Gastrocnemius medialis (tissue), 4 donors: Measurements from ENCODE around the gene PARN. TPM values are rescaled to one million over a fixed set of nuclear protein-coding genes. Genes with fewer than 3 reads are reported as not detected.
A peak's percentile ranks its signal among the peaks of the same experiment; 100 is the strongest.
"Not testable (repeated sequence)": the region's sequence is repeated elsewhere in the genome, so short reads cannot be mapped to it uniquely, and the experiment has no call there.

Experiments
- ATAC-seq, 2 donors: fragments of 150-250 bp; one replicate each; pipeline ENCODE4 v1.9.1; 2016
- DNase-seq, 2 donors: peaks; one replicate each; pipeline ENCODE4 v3.0.0-alpha.2; 2019
- H3K27ac ChIP-seq, 4 donors: fragments of 200-600 bp; sonication (generic); 1 replicate in 1 of 4; 2 replicates in 3 of 4; pipeline ENCODE4 v1.5.1; 2016 to 2018; ENCODE audit warnings: mild to moderate bottlenecking in 2 of 4, moderate library complexity in 1 of 4
- H3K27me3 ChIP-seq, 3 donors: fragments of 200-600 bp; sonication (generic) in 2 of 3; 1 replicate in 1 of 3; 2 replicates in 2 of 3; pipeline versions ENCODE4 v1.5.1 to v1.6.0; 2016 to 2019; ENCODE audit warnings: mild to moderate bottlenecking in 1 of 3, moderate library complexity in 1 of 3
- H3K36me3 ChIP-seq, 2 donors: fragments of 200-600 bp; sonication (generic) in 1 of 2; one replicate each; pipeline ENCODE4 v1.5.1; 2017 to 2018
- H3K4me1 ChIP-seq, 2 donors: fragments of 200-600 bp; sonication (generic) in 1 of 2; one replicate each; pipeline ENCODE4 v1.5.1; 2016 to 2017; ENCODE audit warnings: mild to moderate bottlenecking in 2 of 2
- H3K4me3 ChIP-seq, 4 donors: fragments of 200-600 bp; sonication (generic) in 3 of 4; 1 replicate in 1 of 4; 2 replicates in 3 of 4; pipeline ENCODE4 v1.5.1; 2016 to 2019; ENCODE audit warnings: mild to moderate bottlenecking in 2 of 4
- H3K9me3 ChIP-seq, 3 donors: fragments of 200-600 bp; sonication (generic) in 2 of 3; 1 replicate in 1 of 3; 2 replicates in 2 of 3; pipeline ENCODE4 v1.5.1; 2016 to 2019
- POLR2A ChIP-seq, 2 donors: fragments of 450-650 bp; IDR thresholded peaks; one replicate each; pipeline ENCODE4 v1.6.1; 2017; ENCODE audit warnings: antibody characterized with exemption in 2 of 2, mild to moderate bottlenecking in 2 of 2, moderate library complexity in 2 of 2
- in situ Hi-C, 4 donors: fragments of 200-750 bp; cut with MboI; loops; one replicate each; pipeline versions ENCODE4 v1.15.0 to v1.8.0; 2017; ENCODE audit warnings: low sequenced_read_pairs in 4 of 4
- intact Hi-C: fragments of 100-400 bp; cut with DNase I; formaldehyde crosslinking; loops from one replicate; pipeline ENCODE4 v1.15.1; 2023; ENCODE audit warnings: low total_unique reads
- total RNA-seq, 4 donors: library from RNA; depleted of rRNA; stranded (reverse); fragments of >200 nt; gene quantifications; one replicate each; pipeline versions ENCODE4 v1.1.0 to v1.2.3, GENCODE V29; 2016
- TF ChIP-seq, protein P1 (sequence below), 5 experiments: fragments of 450-650 bp in 3 of 5; fragments of 200-600 bp in 2 of 5; sonication (generic) in 2 of 5; IDR thresholded peaks in 4 of 5; conservative IDR thresholded peaks in 1 of 5; 1 replicate in 4 of 5; 2 replicates in 1 of 5; pipeline ENCODE4 v1.5.1; 2016 to 2019; ENCODE audit warnings: antibody characterized with exemption in 5 of 5, mild to moderate bottlenecking in 3 of 5, moderate library complexity in 3 of 5

PARN gene
- total RNA-seq, 4 donors from 2014 or later: 18.8 to 44.9 (median 31.2) TPM

DNA sequence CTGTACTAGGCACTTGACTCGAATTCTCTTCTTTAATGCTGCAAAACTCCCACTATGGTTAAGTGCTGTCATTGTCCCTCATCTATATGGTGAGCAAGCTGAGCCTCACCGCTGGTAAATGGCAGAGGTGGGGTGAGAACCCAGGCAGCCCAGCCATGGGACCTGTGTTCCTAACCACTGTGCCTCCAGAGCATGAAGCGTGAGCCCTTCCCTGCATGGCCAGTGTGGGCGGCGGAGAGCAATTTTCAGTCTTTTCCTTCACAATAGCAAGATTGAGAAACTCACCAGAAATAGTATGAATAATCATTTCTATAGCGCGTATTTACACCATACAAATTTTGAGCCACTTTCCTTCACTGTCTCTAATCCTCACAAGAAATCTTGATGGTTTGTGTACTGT, 11.9 kb upstream of the PARN start:
- Histone ChIP-seq H3K27me3 (no peaks in the 10 kb centered on the region), H3K4me1 (peaks cover 8 to 16% of the 10 kb centered on the region in 2 donors), H3K9me3 (no peaks in the 10 kb centered on the region), H3K27ac (no peak overlapping the region), H3K4me3 (no peak overlapping the region), H3K36me3 (peaks cover 4 to 34% of the 10 kb centered on the region in 2 donors)
- ATAC-seq (no peak), DNase-seq (no peak)
- in situ Hi-C loops: no loop called here
- TF ChIP-seq, protein P1, sequence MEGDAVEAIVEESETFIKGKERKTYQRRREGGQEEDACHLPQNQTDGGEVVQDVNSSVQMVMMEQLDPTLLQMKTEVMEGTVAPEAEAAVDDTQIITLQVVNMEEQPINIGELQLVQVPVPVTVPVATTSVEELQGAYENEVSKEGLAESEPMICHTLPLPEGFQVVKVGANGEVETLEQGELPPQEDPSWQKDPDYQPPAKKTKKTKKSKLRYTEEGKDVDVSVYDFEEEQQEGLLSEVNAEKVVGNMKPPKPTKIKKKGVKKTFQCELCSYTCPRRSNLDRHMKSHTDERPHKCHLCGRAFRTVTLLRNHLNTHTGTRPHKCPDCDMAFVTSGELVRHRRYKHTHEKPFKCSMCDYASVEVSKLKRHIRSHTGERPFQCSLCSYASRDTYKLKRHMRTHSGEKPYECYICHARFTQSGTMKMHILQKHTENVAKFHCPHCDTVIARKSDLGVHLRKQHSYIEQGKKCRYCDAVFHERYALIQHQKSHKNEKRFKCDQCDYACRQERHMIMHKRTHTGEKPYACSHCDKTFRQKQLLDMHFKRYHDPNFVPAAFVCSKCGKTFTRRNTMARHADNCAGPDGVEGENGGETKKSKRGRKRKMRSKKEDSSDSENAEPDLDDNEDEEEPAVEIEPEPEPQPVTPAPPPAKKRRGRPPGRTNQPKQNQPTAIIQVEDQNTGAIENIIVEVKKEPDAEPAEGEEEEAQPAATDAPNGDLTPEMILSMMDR (IDR thresholded peaks at IDR 0.05 in 4 of 5, conservative IDR thresholded peaks at IDR 0.05 in 1 of 5): no peak
- TF ChIP-seq POLR2A (IDR thresholded peaks at IDR 0.05): no peak
- intact Hi-C loops: no loop called here

DNA sequence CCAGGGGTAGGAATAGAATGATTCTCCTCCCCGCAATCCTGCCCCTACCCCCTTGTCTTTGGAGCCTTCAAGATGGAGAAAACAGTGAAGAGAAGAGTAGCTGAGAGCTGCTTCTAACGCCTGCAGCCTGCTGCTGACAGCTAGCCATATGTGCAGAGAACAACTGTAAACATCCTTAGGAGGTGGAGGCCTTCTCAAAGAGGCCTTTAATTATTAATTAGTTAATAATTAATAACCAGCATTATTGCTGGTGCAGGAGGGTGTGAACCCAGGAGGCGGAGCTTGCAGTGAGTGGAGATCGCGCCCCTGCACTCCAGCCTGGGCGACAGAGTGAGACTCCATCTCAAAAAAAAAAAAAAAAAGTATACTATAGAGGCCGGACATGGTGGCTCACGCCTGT, 11.1 kb upstream of the PARN start:
- intact Hi-C loops (no loop called here), in situ Hi-C loops (no loop called here)
- Histone ChIP-seq H3K36me3 (peaks cover 4 to 27% of the 10 kb centered on the region in 2 donors), H3K4me1 (peaks cover 13 to 21% of the 10 kb centered on the region in 2 donors), H3K4me3 (no peak overlapping the region), H3K27me3 (no peaks in the 10 kb centered on the region), H3K27ac (no peak overlapping the region), H3K9me3 (no peaks in the 10 kb centered on the region)
- TF ChIP-seq POLR2A (IDR thresholded peaks at IDR 0.05): no peak
- TF ChIP-seq, protein P1 (IDR thresholded peaks at IDR 0.05 in 4 of 5, conservative IDR thresholded peaks at IDR 0.05 in 1 of 5): no peak
- DNase-seq: no peak
- no peak for ATAC-seq

DNA sequence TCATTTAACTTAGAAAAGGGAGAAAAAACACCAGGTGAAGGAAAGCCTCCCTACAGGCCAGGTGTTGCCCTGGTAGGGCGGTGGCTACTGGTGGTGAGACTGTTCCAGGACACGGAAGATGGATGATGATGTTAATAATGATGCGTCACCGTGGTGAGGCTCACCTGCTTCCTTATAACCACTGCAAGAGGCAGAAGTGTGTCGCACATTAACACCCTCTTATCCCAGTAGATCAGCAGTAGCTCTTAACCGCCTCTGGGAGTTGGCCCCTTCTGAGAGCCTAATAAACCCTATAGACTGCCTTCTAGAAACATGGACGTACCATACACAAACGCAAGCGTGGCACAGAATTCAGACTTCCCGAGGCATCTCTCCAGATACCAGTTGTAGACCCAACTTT, 10.5 kb upstream of the PARN start:
- H3K4me3 ChIP-seq: no peak overlapping the region
- TF ChIP-seq POLR2A (IDR thresholded peaks at IDR 0.05): no peak
- TF ChIP-seq, protein P1 (IDR thresholded peaks at IDR 0.05 in 4 of 5, conservative IDR thresholded peaks at IDR 0.05 in 1 of 5): no peak
- H3K4me1 ChIP-seq: peaks cover 18 to 28% of the 10 kb centered on the region in 2 donors
- H3K9me3 ChIP-seq: no peaks in the 10 kb centered on the region
- no peak for DNase-seq
- in situ Hi-C loops: no loop called here
- no peaks in the 10 kb centered on the region for H3K27me3 ChIP-seq
- H3K27ac ChIP-seq: no peak overlapping the region
- intact Hi-C loops: no loop called here
- peaks cover 4 to 21% of the 10 kb centered on the region in 2 donors for H3K36me3 ChIP-seq
- ATAC-seq: no peak

DNA sequence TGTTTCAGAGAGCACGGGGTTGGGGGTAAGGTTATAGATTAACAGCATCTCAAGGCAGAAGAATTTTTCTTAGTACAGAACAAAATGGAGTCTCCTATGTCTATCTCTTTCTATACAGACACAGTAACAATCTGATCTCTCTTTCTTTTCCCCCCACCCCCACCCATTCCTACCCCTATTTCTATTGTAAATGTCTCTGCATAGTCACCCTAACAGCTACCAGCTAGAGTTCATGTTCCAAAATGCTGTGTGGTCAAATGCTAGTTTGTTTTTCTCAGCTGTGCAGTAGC, 6.8 kb upstream of the PARN start:
- H3K36me3 ChIP-seq, intact Hi-C loops, DNase-seq, H3K4me3 ChIP-seq, in situ Hi-C loops, H3K9me3 ChIP-seq, H3K27me3 ChIP-seq, ATAC-seq: not testable (repeated sequence)
- H3K4me1 ChIP-seq: peaks cover 31 to 34% of the 10 kb centered on the region in 2 donors
- peak overlapping the region in 2 of 4 donors; percentile 27 to 57 for H3K27ac ChIP-seq

DNA sequence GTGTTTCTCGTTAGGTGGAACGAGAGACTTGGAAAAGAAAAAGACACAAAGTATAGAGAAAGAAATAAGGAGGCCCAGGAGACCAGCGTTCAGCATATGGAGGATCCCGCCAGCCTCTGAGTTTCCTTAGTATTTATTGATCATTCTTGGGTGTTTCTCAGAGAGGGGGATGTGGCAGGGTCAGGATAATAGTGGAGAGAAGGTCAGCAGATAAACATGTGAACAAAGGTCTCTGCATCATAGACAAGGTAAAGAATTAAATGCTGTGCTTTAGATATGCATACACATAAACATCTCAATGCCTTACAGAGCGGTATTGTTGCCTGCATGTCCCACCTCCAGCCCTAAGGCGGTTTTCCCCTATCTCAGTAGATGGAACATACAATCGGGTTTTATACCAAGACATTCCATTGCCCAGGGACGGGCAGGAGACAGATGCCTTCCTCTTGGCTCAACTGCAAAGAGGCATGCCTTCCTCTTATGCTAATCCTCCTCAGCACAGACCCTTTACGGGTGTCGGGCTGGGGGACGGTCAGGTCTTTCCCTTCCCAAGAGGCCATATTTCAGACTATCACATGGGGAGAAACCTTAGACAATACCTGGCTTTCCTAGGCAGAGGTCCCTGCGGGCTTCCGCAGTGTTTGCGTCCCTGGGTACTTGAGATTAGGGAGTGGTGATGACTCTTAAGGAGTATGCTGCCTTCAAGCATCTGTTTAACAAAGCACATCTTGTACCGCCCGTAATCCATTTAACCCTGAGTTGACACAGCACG, 6.3 kb upstream of the PARN start:
- H3K27me3 ChIP-seq, intact Hi-C loops, H3K9me3 ChIP-seq, in situ Hi-C loops, ATAC-seq, H3K4me3 ChIP-seq, H3K36me3 ChIP-seq: not testable (repeated sequence)
- H3K4me1 ChIP-seq: peaks cover 34 to 35% of the 10 kb centered on the region in 2 donors
- peak overlapping the region in 3 of 4 donors; percentile 23 to 57 (median 54) for H3K27ac ChIP-seq
- peak in 1 of 2 donors; percentile 16 for DNase-seq
- TF ChIP-seq POLR2A (IDR thresholded peaks at IDR 0.05): peak in 1 of 2 donors; percentile 35
